ENCODE results near the gene FOXD4L3.
"Not testable (repeated sequence)": the region's sequence is repeated elsewhere in the genome, so short reads cannot be mapped to it uniquely, and the experiment has no call there.

FOXD4L3 gene

DNA sequence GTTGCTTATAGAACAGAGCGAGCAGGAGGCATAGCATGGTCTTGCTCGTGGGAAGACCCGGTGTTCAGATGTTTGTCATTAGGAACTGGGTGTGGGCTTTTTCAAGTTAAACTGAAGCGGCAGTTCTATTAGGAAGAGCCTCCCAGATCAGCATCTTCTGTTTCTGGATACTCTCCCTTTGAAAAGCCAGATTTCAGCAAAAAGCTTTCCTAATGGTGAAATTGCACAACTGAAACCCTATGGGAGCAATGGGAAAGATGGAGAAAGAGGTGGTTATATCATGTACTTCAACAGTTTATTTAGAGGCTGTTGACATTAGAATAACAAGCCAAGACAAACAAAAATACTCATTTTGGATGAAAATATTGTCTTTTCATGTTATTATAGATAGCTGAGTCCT lies 41.3 kb downstream of the FOXD4L3 start:
- not testable (repeated sequence) for DNase-seq (ENCODE audit: low read depth in 4 of 4, low spot score in 1 of 4)

DNA sequence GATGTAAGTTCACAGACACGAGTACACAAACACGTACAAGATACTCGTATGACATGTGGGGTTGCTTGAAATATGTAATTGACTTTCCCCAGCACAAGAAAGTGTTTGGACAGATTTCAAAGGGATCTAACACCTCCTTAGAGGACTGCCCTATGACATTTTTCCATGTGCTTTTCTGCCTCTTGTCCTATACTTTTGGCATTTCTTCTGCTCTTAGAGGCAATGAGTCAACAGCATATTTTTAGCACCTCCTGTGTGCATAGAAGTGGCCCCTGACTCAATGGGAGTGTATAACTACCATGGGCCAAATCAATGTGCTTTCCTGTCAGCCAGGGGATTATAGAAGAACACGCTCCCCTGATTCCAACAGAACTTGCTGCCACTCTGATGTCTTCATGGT lies 49.0 kb downstream of the FOXD4L3 start:
- DNase-seq (ENCODE audit: low read depth in 4 of 4, low spot score in 1 of 4), result not testable (repeated sequence)

Measured in stimulated activated CD4-positive, alpha-beta T cell treated with anti-CD3 and anti-CD28 coated beads, Interleukin-1b, Interleukin-23, amount 100 ng/mL, for 24 hours (primary cell).